Activated CD4-positive, alpha-beta T cell treated with anti-CD3 and anti-CD28 coated beads, Interleukin-2, amount 50 U/mL, for 48 hours (primary cell): Measurements from ENCODE around the gene COMMD6.
"Not testable (repeated sequence)": the region's sequence is repeated elsewhere in the genome, so short reads cannot be mapped to it uniquely, and the experiment has no call there.

ENCODE experiments used
- DNase-seq, 2 experiments: peaks; one replicate each; pipeline ENCODE4 v3.0.0-alpha.2; 2020

Gene COMMD6

DNA sequence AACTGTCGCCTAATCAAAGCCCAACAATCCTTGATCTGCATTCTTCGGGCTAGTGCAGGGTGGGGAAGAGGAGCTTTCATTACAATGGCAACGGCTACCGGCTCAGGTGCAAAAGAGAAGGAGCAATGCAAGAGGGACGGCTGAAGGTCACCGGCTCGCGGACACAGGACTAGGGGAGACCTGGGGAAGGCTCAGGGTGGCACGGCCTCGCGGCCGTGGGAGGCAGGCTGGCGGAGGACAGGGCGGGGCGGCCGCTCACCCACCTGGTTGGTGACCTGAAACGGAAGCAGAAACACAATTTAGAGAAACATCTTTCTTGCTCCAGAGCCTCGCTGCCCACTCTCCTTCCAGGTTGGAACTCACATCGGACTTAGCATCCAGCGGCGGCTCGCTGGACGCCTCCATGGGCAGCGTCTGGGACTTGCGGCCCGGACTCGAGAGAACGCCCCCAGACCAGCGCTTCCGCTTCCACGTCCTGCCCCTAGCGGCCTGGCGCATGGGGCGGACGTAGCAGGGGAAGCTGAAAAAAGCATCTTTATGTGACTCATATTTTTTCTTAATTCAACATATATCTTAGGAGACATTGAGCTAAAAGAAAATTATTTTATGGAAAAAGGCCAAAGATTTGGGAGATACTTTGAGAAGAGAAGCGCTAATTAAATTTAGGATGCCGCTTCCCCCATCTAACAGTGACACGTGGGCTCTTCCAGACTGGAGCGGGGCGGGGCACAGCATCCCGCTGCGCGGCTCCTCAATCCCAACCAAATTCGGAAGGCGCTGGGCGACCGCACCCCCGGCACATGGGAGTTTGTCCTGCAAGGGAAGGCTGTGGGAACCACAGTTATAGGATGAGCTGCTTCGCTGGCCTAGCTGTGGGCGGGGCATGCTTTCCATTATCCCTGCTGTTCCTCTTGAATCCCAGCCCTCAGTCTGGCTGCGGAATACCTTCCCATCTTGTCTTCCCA lies at the start of gene COMMD6:
Gene COMMD6 (minus strand): TSS at position 441 of the 965 bp plus-strand sequence. CDS start 36 bp downstream, at position 405.
- peak; percentile 68 to 76 for DNase-seq

DNA sequence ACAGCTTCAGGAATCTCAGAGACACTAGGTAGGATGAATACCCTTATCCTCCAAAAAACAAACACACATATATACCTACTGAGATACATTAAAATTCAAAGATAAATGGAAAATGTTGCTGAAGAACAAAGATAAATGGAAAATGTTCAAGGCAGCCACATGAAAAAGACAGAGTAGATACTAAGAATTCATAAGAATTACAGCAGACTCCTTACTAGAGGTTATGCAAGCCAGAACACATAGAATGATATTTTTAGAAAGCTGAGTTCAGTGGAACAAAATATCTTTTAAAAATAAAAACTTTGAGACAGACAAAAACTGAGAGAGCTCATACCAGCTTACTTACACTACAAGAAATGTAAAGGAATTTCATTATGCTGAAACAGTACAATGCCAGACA lies 47.5 kb upstream of the COMMD6 start:
- DNase-seq: no peak

DNA sequence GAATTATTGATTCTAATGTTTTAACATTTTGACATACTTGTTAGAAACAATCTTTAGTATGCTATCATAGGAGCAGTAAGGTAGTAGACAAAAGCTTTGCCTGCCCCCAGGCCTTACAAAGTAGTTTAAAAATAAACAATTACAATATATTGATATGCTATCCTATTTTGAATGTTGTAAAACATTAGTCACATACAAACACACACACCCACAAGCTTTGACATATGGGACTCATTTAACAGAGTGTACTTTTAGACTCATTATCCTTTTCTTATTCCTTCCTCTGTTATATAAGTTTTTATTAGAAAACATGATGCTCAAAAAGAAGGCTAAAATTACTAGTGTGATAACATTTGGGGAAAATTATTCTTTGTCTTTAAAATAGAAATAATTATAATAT lies 45.5 kb upstream of the COMMD6 start:
- no peak for DNase-seq

DNA sequence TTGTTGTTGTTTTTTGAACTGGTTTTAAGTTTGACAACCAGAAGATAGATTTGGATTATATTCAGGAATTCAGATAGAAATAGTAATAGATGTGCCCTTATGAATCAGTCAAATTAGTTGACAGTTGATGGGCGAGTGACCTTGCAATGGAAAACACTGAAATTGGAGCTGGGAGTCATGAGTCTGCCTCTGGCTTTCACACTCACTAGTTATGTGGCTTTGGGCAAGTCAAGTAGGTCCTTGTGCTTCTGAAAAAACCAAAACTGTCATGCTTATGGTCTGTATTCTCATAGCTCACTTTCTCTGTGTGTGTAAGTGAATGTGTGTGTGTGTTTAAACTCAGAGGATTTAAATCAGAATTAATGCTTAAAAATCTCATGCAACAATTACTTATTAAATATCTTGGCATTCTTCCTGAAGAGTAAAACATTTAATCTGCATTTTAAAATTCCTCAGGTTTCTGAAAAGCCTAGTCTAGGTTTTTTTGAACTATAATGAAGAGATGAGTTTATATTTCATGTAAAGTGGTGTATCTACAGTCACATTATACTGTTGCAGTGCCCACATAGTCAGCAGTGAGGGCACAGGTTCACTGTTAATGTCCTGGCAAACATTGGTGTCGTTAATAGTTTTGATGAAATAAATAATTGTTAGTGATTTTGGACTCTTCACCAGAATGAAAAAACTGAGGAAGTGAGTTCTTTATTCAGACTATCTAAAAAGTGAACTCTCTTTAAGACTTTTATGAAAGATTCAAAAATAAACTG lies 44.4 kb upstream of the COMMD6 start:
- DNase-seq: no peak

DNA sequence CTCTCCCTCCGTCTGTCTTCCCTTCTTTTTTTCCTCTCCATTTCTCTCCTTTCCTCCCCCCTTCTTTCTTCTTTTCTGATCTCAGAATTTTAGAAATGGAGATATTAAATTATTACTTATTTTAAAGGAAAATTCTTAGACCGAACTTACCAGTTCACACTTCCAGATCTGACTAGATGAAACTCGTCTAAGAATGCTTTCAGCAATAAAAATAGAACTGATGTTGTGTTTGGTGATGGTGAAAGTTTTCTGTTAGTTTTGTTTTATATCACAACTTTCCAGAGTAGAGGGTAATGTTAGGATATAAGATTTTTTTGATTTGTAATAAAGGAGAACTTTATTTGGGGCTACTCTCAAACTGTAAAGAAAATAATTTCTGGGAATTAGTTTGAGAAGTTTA lies 41.9 kb upstream of the COMMD6 start:
- no peak for DNase-seq

DNA sequence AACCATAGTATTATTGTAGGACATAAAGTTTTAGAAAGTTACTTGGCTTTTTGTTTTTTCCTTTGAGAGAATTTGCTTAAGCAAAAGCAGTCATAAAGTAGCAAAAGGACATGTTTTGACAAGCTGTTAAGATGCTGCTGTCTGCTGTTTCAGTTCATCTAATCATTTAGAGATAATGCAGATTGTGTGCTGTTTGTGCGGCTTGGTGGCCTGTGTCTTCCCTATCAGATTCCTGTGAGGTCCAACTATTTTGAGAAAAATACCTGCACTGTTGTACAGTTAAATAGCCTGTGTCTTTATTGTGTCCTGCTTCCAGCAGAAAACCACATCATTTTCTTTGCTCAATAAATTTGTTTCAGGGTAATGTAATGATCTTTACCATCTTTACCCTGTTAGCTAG lies 31.9 kb upstream of the COMMD6 start:
- DNase-seq: no peak

DNA sequence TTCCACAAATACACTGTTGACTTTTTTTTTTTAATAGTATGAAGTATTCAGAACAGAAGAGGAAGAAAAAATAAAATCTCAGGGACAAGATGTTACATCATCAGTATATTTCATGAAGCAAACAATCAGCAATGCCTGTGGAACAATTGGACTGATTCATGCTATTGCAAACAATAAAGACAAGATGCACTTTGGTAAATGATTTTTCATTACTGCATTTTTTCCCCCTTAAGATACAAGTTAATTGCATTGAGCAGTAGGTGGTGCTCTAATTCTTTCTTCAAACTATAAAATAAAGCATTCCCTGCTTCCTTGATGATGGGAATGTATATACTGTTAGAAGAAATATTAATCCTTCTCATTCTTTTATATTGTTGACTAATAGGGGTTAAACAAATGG lies 29.0 kb upstream of the COMMD6 start:
- DNase-seq: no peak

DNA sequence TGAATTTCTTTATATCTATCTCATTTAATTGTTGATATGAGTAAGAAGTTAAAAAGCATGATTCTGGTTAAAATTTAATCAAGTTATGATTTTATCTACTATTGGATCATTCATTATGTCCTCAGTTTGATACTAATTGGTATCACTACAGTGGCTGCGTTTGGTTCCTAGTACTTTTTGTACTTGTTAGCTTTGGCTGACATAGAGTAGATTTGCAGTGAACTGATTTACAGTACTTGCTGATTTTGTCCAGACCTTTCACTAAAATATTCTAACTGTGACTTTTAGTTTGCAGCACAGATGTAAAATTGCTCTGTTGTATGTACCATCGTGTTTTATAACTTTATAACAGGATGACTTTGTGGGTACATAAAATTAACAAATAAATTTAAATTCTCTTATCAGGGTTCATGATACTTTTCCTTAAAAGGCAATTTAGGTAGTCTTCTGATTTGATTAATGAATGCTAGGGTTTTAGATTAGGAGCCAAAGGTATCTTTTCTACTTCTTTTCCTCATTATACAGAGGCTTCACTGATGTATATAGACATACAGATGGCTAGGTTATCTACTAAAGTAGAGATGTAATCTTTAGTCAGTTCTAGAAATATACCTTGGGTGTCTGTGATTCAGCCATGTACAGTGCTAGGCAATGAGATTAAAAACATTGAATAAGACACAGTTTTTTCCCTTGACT lies 20.7 kb upstream of the COMMD6 start:
- no peak for DNase-seq

DNA sequence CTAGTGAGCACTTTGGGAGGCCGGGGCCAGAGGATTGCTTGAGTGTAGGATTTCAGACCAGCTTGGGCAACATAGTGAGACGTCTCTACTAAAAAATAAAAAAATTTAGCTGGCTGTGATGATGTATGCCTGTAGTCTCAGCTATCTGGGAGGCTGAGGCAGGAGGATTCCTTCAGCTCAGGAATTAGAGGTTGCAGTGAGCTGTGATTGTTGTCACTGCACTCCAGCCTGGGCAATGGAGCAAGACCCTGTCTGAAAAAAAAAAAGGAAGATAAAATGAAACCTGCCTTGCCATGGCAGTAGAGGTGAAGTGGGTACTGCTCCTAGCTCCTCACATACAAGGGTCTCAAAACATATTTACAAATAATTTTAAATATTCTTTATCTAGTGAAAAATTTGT lies 19.3 kb upstream of the COMMD6 start:
- DNase-seq: no peak

DNA sequence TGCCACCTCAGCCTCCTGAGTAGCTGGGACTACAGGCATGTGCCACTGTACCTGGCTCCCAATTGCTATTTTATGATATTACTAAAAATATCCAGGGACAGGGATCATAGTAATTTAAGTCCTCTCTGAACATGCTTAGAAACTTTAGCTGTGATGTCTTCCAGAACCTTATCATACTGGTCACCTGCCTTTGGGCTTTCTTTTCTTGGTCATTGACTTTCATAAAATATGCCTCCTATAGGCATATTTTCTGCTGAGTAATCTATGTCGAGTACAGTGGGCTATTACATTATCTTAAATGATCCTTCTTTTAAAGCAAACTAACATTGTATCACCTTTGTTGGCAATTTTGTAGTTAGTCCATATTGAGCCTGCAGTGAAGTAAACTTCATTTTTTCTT lies 18.2 kb upstream of the COMMD6 start:
- DNase-seq: no peak

DNA sequence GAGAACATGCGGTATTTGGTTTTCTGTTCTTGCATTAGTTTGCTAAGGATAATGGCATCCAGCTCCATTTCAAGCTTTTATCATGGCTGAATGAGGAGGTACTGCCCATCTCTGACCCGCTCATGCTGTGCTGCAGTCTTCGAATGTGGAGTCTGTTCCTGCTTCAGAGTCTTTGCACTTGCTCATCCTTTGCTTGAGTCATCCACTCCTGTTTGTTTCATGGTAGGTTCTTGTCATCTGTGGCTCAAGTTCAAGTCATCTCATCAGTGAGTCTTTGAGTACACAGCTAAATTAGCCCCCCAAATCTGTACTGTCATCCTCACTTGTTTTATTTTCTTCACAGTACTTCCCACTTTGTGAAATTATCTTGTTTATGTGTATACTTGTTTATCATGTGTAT lies 17.3 kb upstream of the COMMD6 start:
- DNase-seq: no peak

DNA sequence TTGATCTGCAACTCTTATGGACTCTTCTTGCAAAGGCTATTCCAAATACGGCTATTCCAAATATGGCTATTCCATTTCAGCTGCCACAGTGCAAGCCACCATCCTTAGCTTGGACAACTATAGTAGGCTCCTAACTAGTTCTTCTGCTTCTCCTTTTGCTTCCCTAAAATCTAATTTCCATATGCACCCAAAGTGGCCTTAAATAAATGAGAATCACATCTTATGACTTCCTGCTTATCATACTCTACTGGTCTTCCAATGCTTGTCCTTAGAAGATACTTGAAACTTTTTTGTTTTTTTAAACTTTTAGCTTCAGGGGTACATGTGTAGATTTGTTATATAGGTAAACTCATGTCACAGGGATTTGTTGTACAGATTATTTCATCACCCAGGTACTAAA lies 16.8 kb upstream of the COMMD6 start:
- no peak for DNase-seq

DNA sequence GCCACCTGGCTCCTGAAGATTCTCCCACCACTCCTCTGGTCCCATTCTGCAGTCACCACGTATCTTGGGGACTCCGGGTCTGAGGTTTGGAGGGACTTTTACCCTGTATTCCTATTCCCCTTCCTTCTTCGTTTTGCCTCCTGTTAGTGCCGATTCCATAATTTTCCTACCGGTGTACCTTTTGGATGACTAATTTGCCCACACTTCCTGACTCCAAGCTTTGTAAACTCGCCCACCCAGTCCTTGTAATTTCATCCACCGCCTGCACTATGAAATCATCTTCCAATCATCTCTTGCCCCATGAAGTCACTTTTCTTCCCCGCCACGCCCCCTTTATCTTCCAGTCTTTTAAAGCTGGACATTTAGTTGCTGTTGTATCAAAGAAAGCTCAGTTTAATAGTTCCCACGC lies 12.5 kb upstream of the COMMD6 start:
- DNase-seq: peak; percentile 36 to 50

DNA sequence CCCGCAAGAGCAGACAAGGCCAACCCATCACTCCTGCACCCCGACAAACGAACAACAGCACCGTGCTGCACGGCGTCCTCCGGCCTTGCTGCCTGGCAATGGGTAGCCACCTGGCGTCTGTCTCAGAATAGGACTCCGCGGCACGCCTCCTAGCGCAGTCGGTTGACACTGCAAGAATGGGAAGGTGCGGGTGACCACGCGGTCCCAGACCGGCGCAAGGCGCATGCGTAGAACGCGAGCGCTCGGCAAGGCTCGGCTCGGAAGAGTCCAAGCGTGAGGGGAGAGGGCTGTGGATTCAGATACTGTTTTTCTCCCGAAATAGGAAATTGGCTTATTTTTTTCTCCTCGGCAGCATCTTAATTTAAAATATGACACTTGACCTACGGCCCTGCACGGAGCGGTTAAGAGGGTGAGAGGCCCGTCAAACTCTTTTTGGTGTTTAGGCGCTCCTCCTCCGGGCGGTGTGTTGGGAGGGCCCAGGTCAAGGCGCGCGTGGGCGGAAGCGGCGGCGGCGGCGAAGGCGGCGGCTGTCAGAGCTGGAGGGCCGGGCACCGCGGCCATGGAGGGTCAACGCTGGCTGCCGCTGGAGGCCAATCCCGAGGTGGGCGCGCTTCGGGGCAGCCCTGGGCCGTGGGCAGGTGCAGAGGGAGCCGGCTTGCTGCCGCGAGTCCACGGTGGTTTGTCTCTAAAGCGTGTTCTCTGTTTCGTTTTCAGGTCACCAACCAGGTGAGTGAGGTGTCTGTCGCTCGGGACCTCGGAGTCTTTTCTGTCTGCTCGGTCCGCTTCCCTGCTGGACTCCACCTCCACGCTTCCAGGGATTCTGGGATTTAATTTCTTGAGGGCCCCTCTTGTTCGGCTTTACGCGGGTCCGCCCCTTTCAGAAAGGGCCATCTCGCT lies 11.9 kb upstream of the COMMD6 start, which contains the start of gene UCHL3:
Gene UCHL3 (plus strand): TSS at position 530 of the 897 bp plus-strand sequence. CDS start 30 bp downstream, at position 560.
- peak; percentile 97 to 98 for DNase-seq

DNA sequence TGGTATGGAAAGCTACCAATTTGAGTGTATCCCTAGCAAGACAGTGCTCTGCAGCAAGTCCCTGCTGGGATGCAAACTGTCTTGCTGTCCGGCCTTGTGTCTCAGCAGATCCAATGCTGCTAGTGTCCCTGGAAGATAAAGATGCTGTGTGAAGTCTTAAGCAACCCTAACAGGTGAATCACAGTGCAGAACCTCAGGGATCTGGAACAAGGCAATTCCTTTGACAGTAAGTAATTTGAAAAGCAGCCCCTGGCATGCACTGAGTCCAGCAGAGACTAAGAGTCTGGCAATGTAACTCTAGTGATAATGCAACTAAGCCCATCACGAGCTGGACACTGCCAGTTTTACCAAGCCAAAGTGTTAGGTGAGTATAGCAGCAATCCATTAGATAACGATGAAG lies 10.3 kb upstream of the COMMD6 start:
- no peak for DNase-seq

DNA sequence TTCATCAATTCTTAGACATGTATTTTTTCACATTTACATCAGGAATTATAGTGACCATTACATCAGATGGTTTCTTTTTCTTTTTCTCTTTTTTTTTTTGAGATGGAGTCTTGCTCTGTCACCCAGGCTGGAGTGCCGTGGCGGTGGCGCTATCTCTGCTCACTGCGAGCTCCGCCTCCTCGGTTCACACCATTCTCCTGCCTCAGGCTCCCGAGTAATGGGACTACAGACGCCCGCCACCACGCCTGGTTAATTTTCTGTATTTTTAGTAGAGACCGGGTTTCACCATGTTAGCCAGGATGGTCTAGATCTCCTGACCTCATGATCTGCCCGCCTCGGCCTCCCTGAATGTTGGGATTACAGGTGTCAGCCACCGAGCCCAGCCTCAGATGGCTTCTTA lies 7.7 kb upstream of the COMMD6 start:
- DNase-seq: not testable (repeated sequence)

DNA sequence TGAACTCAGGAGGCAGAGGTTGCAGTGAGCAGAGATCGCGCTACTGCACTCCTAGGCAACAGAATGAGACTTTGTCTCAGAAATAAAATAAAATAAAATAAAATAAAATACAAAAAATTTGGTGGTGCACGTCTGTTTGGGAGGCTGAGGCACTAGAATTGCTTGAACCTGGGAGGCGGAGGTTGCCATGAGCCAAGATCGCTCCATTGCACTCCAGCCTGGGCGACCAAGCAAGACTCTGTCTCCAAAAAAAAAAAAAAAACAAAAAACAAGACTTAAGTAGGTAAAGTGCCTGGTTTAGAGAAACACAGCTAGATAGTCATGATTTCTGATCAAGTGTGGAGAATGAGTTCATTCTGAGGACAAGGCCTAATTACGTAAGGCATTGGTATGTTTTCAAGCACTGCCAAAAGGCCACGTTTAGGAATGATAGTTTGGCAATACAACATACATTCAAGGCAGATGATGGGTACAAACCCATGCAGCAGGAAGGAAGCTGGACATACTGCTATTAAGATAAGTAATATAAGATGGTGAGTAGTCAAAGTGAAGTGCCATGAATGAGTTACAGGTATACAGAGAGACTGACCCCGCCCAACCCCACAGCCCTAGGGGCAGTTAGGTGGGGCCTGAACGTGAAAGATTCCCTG lies 7.2 kb upstream of the COMMD6 start:
- no peak for DNase-seq

DNA sequence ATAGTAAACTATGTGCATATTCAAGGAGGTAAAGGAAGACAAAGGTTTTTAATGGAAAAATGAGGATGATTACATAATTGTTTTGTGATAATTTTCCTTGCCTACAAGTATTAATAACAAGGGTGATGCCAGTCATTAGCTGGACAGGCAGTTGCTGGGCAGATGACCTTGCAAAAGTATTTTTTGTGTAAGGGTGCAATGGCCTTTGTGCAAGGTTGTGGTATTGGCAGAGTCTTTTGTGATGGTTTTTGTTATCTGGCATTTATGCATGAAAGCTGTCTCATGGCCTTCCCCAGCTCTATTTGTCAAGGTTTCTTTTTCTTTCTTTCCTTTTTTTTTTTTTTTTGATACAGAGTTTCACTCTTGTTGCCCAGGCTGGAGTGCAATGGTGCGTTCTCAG lies 4.3 kb upstream of the COMMD6 start:
- no peak for DNase-seq

DNA sequence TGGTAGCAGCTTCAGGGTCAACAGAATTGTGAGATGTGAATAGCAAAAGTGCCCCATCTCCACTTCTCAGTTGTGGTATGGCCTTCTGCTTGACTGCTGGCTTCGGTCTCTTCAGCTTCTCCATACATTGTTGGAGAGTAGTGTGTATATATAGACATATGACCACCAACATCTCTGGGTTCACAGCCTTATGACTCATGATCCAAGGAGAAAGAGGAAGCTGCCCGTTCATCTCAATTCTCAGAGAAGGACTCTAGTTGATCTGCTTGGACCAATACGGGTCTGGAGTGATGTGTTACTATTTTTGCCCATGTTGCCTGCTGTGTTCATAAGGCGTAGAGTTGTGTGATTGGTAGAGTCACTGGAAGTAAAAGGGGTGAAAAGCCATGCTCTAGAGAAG lies 3.6 kb upstream of the COMMD6 start:
- no peak for DNase-seq

DNA sequence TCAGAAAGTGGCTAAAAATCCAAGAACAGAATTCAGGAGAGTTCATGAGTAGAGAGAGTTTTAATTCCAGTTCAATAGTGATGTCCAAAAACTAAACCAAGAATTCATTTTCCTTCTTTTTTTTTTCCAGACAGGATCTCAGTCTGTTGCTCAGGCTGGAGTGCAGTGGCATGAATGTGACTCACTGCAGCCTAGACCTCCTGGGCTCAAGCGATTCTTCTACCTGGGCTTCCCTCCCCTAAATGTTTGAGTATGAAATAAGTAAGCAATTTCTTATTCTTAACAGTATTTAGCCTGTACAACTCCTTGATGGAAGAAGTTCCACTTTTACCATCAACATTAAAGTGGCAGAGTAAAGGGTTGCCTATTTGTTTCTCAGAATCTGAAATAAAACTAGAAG lies 3.8 kb downstream of the COMMD6 start:
- no peak for DNase-seq

DNA sequence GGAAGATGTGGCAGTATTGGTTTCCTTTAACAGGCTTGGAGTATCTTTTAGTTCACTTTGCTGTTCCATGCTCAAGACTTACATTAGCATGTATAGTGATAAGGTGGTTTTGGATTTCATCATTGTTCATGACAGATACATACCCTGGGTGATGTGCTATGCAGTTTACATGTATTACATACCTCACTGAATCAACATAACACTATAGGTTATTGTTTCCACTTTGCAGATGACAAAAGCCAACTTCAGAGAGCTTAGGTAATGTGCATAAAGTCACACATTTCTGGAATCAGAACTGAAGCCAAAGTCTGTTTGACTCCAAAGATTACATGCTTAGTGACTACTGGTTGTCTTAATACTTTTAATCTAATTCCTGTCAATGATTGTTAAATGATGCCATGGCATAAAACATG lies 7.1 kb downstream of the COMMD6 start:
- DNase-seq: no peak

DNA sequence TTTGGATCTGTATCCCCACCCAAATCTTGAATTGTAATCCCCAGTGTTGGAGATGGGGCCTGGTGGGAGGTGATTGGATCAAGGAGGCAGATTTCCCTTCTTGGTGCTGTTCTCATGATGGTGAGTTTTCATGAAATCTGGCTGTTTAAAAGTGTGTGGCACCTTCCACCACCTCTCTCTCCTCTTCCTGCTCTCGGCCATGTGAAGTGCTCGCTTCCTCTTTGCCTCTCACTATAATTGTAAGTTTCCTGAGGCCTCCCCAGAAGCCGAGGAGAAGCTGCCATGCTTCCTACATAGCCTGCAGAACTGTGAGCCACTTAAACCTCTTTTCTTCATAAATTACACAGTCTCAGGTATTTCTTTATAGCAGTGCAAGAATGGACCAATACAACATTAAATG lies 15.7 kb downstream of the COMMD6 start:
- no peak for DNase-seq
